ENCODE results near the gene BTN2A1. TPM values are rescaled to one million over a fixed set of nuclear protein-coding genes. Genes with fewer than 3 reads are reported as not detected.
A peak's percentile ranks its signal among the peaks of the same experiment; 100 is the strongest.

BTN2A1 gene
- total and polyA plus RNA-seq, 2 of the 13 experiments (the other 11 are each of a cell fraction or from before 2014, with no cell fraction given): 16.4 to 30.4 TPM

DNA sequence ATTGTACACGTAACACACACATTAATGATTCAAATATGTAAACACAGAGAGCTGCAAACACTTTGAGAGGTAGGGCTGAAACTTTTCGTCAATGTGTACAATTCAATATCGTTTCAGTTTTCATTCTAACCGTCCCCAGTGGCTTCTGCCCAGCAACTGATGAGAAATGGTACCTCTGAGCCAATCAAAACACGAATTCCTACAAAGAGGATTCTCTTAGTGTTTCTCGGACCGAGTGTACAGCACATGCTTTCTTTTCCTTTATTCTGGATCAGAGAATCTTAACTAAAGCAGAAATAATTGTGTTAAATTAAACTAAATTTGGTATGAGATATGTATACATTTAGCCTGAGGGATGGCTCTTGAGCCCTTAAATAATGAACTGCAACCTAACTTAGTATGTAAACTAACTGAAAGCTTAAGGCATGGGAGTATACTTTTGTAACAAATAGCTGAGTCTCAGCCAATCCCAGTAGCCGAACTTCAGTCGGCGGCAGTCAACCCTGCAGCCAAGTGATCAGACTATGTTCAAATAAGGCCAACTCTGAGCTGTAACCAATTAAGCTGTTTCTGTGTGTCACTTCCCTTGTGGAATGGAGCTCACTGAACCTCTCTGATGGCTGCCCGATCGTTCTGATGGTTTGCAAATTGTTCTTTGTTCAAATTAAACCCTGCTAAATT, 16.1 kb downstream of the BTN2A1 start (continued):
- TF ChIP-seq REL (CRISPR knock-in tag; conservative IDR thresholded peaks at IDR 0.05) (no peak), RBFOX2 (IDR thresholded peaks at IDR 0.05; ENCODE audit: low read depth, low read length) (0 out of 2 replicates have a peak, but pooled peaks have one; percentile 36), GTF3A (CRISPR knock-in tag; conservative IDR thresholded peaks at IDR 0.05) (no peak), CBX2 (IDR thresholded peaks at IDR 0.05; ENCODE audit: low read depth, low read length) (no peak), CBX2 (CRISPR knock-in tag; IDR thresholded peaks at IDR 0.05; ENCODE audit: low read depth) (no peak), ZNF781 (CRISPR knock-in tag; IDR thresholded peaks at IDR 0.05; ENCODE audit: borderline replicate concordance, not compliant biosample characterization) (no peak), KDM1A (CRISPR knock-in tag; IDR thresholded peaks at IDR 0.05) (no peak), ZNF75D (CRISPR knock-in tag; IDR thresholded peaks at IDR 0.05; ENCODE audit: borderline replicate concordance) (no peak), ZBTB3 (CRISPR knock-in tag; IDR thresholded peaks at IDR 0.05; ENCODE audit: borderline replicate concordance, low read depth) (0 out of 2 replicates have a peak, but pooled peaks have one; percentile 51)
- TF ChIP-seq, protein P1, sequence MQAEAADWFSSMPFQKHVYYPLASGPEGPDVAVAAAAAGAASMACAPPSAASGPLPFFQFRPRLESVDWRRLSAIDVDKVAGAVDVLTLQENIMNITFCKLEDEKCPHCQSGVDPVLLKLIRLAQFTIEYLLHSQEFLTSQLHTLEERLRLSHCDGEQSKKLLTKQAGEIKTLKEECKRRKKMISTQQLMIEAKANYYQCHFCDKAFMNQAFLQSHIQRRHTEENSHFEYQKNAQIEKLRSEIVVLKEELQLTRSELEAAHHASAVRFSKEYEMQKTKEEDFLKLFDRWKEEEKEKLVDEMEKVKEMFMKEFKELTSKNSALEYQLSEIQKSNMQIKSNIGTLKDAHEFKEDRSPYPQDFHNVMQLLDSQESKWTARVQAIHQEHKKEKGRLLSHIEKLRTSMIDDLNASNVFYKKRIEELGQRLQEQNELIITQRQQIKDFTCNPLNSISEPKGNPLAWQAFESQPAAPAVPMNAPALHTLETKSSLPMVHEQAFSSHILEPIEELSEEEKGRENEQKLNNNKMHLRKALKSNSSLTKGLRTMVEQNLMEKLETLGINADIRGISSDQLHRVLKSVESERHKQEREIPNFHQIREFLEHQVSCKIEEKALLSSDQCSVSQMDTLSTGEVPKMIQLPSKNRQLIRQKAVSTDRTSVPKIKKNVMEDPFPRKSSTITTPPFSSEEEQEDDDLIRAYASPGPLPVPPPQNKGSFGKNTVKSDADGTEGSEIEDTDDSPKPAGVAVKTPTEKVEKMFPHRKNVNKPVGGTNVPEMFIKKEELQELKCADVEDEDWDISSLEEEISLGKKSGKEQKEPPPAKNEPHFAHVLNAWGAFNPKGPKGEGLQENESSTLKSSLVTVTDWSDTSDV (CRISPR knock-in tag; IDR thresholded peaks at IDR 0.05): no peak
- TF ChIP-seq, protein P2, sequence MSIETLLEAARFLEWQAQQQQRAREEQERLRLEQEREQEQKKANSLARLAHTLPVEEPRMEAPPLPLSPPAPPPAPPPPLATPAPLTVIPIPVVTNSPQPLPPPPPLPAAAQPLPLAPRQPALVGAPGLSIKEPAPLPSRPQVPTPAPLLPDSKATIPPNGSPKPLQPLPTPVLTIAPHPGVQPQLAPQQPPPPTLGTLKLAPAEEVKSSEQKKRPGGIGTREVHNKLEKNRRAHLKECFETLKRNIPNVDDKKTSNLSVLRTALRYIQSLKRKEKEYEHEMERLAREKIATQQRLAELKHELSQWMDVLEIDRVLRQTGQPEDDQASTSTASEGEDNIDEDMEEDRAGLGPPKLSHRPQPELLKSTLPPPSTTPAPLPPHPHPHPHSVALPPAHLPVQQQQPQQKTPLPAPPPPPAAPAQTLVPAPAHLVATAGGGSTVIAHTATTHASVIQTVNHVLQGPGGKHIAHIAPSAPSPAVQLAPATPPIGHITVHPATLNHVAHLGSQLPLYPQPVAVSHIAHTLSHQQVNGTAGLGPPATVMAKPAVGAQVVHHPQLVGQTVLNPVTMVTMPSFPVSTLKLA (IDR thresholded peaks at IDR 0.05): no peak; the same call in 1 of the 2 replicates
- TF ChIP-seq, protein P3, sequence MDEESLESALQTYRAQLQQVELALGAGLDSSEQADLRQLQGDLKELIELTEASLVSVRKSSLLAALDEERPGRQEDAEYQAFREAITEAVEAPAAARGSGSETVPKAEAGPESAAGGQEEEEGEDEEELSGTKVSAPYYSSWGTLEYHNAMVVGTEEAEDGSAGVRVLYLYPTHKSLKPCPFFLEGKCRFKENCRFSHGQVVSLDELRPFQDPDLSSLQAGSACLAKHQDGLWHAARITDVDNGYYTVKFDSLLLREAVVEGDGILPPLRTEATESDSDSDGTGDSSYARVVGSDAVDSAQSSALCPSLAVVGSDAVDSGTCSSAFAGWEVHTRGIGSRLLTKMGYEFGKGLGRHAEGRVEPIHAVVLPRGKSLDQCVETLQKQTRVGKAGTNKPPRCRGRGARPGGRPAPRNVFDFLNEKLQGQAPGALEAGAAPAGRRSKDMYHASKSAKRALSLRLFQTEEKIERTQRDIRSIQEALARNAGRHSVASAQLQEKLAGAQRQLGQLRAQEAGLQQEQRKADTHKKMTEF (CRISPR knock-in tag; IDR thresholded peaks at IDR 0.05): no peak; the same call in 1 of the 2 replicates
- TF ChIP-seq, protein P4, sequence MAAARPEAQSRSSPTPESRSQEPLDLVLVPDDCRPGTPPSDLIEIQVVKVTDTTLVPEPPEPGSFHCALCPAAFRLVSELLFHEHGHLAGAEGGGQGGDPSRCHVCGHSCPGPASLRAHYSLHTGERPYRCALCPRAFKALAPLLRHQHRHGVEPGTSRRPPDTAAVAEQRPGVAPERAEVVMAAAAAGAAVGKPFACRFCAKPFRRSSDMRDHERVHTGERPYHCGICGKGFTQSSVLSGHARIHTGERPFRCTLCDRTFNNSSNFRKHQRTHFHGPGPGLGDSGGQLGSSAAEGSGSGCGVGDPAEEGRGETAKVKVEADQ (CRISPR knock-in tag; IDR thresholded peaks at IDR 0.05; ENCODE audit: borderline replicate concordance): no peak
- TF ChIP-seq, protein P5, sequence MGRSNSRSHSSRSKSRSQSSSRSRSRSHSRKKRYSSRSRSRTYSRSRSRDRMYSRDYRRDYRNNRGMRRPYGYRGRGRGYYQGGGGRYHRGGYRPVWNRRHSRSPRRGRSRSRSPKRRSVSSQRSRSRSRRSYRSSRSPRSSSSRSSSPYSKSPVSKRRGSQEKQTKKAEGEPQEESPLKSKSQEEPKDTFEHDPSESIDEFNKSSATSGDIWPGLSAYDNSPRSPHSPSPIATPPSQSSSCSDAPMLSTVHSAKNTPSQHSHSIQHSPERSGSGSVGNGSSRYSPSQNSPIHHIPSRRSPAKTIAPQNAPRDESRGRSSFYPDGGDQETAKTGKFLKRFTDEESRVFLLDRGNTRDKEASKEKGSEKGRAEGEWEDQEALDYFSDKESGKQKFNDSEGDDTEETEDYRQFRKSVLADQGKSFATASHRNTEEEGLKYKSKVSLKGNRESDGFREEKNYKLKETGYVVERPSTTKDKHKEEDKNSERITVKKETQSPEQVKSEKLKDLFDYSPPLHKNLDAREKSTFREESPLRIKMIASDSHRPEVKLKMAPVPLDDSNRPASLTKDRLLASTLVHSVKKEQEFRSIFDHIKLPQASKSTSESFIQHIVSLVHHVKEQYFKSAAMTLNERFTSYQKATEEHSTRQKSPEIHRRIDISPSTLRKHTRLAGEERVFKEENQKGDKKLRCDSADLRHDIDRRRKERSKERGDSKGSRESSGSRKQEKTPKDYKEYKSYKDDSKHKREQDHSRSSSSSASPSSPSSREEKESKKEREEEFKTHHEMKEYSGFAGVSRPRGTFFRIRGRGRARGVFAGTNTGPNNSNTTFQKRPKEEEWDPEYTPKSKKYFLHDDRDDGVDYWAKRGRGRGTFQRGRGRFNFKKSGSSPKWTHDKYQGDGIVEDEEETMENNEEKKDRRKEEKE (IDR thresholded peaks at IDR 0.05): no peak
- TF ChIP-seq, protein P6, sequence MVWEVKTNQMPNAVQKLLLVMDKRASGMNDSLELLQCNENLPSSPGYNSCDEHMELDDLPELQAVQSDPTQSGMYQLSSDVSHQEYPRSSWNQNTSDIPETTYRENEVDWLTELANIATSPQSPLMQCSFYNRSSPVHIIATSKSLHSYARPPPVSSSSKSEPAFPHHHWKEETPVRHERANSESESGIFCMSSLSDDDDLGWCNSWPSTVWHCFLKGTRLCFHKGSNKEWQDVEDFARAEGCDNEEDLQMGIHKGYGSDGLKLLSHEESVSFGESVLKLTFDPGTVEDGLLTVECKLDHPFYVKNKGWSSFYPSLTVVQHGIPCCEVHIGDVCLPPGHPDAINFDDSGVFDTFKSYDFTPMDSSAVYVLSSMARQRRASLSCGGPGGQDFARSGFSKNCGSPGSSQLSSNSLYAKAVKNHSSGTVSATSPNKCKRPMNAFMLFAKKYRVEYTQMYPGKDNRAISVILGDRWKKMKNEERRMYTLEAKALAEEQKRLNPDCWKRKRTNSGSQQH (CRISPR knock-in tag; IDR thresholded peaks at IDR 0.05; ENCODE audit: low read depth): no peak
